Measurements from ENCODE around the gene ARHGAP23. TPM values are rescaled to one million over a fixed set of nuclear protein-coding genes. Genes with fewer than 3 reads are reported as not detected.

Gene ARHGAP23
- polyA plus RNA-seq, 3 donors: 0.03 to 0.21 (median 0.09) TPM

- H4K20me1 ChIP-seq (ENCODE audit: insufficient read depth, low read length): no peaks in the 10 kb centered on the region
- Mint-ChIP-seq H3K4me3 (peak overlapping the region in 1 of 2 donors; percentile 66), H3K27ac (no peak overlapping the region), H3K36me3 (peaks cover 0 to 9% of the 10 kb centered on the region in 2 donors), H3K9me3 (peaks cover 0 to 10% (median 4%) of the 10 kb centered on the region in 7 donors), H3K27me3 (ENCODE audit: low read depth in 3 of 3) (peaks cover 33 to 46% (median 39%) of the 10 kb centered on the region in 3 donors), H3K4me1 (peaks cover 21% of the 10 kb centered on the region)
- peaks cover 10 to 28% of the 10 kb centered on the region in 2 donors for H3K27me3 ChIP-seq (ENCODE audit: control insufficient read depth in 2 of 2, insufficient read depth in 2 of 2, low read length in 2 of 2)
- no peak overlapping the region for H3K9ac ChIP-seq (ENCODE audit: insufficient read depth, low read length, poor library complexity, severe bottlenecking)
- H3K36me3 ChIP-seq (replicated peaks in 1 of 2; ENCODE audit: control insufficient read depth in 1 of 2, insufficient read depth in 2 of 2, low read length in 2 of 2): no peaks in the 10 kb centered on the region
- H3K9me3 ChIP-seq (replicated peaks in 1 of 2; ENCODE audit: control insufficient read depth in 1 of 2, insufficient read depth in 1 of 2, low read length in 2 of 2): peaks cover 0 to 7% of the 10 kb centered on the region in 2 donors
- H2AFZ ChIP-seq (ENCODE audit: insufficient read depth, low read depth, low read length, poor library complexity, severe bottlenecking): no peak overlapping the region
- TF ChIP-seq CTCF (IDR thresholded peaks at IDR 0.05): no peak
- no peak overlapping the region for H3K4me2 ChIP-seq (replicated peaks; ENCODE audit: extremely low read depth, low read length, poor library complexity, severe bottlenecking)
- H3K79me2 ChIP-seq (ENCODE audit: insufficient read depth, low read length): no peaks in the 10 kb centered on the region
- DNase-seq: no peak
- H3K4me1 ChIP-seq (ENCODE audit: control insufficient read depth in 1 of 2, insufficient read depth in 2 of 2, low read length in 2 of 2): no peaks in the 10 kb centered on the region
- intact Hi-C loops (cut with micrococcal nuclease): no loop called here
- WGBS (ENCODE audit: insufficient coverage): 78% methylated on average over 10 of the region's 12 CpGs
- no peak overlapping the region for H3K27ac ChIP-seq (ENCODE audit: low read depth in 1 of 2, low read length in 2 of 2)
- H3K4me3 ChIP-seq (replicated peaks in 1 of 3; ENCODE audit: low read depth in 2 of 3, low read length in 3 of 3): no peak overlapping the region
Observed at GRCh38 chr17:38454532-38454931, 26.3 kb downstream of the ARHGAP23 start.

GRCh38 chr17:38455288-38455915 lies 27.1 kb downstream of the ARHGAP23 start:
- H3K4me2 ChIP-seq (replicated peaks; ENCODE audit: extremely low read depth, low read length, poor library complexity, severe bottlenecking): no peak overlapping the region
- 86% methylated on average over 6 of the region's 8 CpGs for WGBS (ENCODE audit: insufficient coverage)
- H3K36me3 ChIP-seq (replicated peaks in 1 of 2; ENCODE audit: control insufficient read depth in 1 of 2, insufficient read depth in 2 of 2, low read length in 2 of 2): no peaks in the 10 kb centered on the region
- no peak overlapping the region for H3K27ac ChIP-seq (ENCODE audit: low read depth in 1 of 2, low read length in 2 of 2)
- no peak overlapping the region for H2AFZ ChIP-seq (ENCODE audit: insufficient read depth, low read depth, low read length, poor library complexity, severe bottlenecking)
- H3K4me1 ChIP-seq (ENCODE audit: control insufficient read depth in 1 of 2, insufficient read depth in 2 of 2, low read length in 2 of 2): no peaks in the 10 kb centered on the region
- H3K79me2 ChIP-seq (ENCODE audit: insufficient read depth, low read length): no peaks in the 10 kb centered on the region
- no peak for TF ChIP-seq CTCF (IDR thresholded peaks at IDR 0.05)
- Mint-ChIP-seq H3K4me1 (peaks cover 18% of the 10 kb centered on the region), H3K4me3 (no peak overlapping the region), H3K27ac (no peak overlapping the region), H3K36me3 (peaks cover 0 to 9% of the 10 kb centered on the region in 2 donors), H3K27me3 (ENCODE audit: low read depth in 3 of 3) (peaks cover 33 to 46% (median 37%) of the 10 kb centered on the region in 3 donors), H3K9me3 (peaks cover 0 to 10% (median 4%) of the 10 kb centered on the region in 7 donors)
- H4K20me1 ChIP-seq (ENCODE audit: insufficient read depth, low read length): no peaks in the 10 kb centered on the region
- peaks cover 10 to 28% of the 10 kb centered on the region in 2 donors for H3K27me3 ChIP-seq (ENCODE audit: control insufficient read depth in 2 of 2, insufficient read depth in 2 of 2, low read length in 2 of 2)
- H3K4me3 ChIP-seq (replicated peaks in 1 of 3; ENCODE audit: low read depth in 2 of 3, low read length in 3 of 3): no peak overlapping the region
- H3K9me3 ChIP-seq (replicated peaks in 1 of 2; ENCODE audit: control insufficient read depth in 1 of 2, insufficient read depth in 1 of 2, low read length in 2 of 2): peaks cover 0 to 7% of the 10 kb centered on the region in 2 donors
- DNase-seq: no peak
- intact Hi-C loops (cut with micrococcal nuclease): no loop called here
- no peak overlapping the region for H3K9ac ChIP-seq (ENCODE audit: insufficient read depth, low read length, poor library complexity, severe bottlenecking)
